ENCODE data around the gene TTC12.

DNA sequence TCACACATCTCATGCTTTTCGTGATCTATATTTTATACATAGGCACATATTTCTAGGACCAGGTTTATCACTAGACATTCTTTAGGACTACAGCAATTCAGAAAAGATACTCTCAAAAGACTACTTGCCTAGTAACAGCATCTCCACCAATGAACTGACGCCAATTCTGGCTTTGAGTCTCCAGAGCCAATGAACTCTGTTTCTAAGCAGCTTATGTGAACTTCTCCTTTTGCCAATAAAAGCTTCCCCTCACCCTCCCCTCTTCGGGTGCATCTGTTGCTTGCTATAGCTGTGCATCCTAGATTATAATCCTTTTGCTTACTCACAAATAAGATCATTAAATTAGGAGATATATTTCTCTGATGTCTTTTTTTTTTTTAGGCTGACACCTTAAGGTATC, 61.8 kb downstream of the TTC12 start:
- TF ChIP-seq, protein P1, sequence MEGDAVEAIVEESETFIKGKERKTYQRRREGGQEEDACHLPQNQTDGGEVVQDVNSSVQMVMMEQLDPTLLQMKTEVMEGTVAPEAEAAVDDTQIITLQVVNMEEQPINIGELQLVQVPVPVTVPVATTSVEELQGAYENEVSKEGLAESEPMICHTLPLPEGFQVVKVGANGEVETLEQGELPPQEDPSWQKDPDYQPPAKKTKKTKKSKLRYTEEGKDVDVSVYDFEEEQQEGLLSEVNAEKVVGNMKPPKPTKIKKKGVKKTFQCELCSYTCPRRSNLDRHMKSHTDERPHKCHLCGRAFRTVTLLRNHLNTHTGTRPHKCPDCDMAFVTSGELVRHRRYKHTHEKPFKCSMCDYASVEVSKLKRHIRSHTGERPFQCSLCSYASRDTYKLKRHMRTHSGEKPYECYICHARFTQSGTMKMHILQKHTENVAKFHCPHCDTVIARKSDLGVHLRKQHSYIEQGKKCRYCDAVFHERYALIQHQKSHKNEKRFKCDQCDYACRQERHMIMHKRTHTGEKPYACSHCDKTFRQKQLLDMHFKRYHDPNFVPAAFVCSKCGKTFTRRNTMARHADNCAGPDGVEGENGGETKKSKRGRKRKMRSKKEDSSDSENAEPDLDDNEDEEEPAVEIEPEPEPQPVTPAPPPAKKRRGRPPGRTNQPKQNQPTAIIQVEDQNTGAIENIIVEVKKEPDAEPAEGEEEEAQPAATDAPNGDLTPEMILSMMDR (IDR thresholded peaks at IDR 0.05): no peak
- TF ChIP-seq, protein P2, sequence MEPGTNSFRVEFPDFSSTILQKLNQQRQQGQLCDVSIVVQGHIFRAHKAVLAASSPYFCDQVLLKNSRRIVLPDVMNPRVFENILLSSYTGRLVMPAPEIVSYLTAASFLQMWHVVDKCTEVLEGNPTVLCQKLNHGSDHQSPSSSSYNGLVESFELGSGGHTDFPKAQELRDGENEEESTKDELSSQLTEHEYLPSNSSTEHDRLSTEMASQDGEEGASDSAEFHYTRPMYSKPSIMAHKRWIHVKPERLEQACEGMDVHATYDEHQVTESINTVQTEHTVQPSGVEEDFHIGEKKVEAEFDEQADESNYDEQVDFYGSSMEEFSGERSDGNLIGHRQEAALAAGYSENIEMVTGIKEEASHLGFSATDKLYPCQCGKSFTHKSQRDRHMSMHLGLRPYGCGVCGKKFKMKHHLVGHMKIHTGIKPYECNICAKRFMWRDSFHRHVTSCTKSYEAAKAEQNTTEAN (CRISPR knock-in tag; IDR thresholded peaks at IDR 0.05): no peak
